Lung (tissue), 12 donors: Measurements from ENCODE around the gene SEPTIN5. TPM values are rescaled to one million over a fixed set of nuclear protein-coding genes. Genes with fewer than 3 reads are reported as not detected.

ENCODE experiments used
- ATAC-seq: fragments of 200-7000 bp; cut with Tn5 transposase; one replicate; pipeline ENCODE4 v1.9.1; 2020; ENCODE audit warnings: moderate number of reproducible peaks; ENCODE audit not compliant: insufficient read depth, low FRiP score
- DNase-seq, 3 donors: peaks; one replicate each; pipeline ENCODE4 v3.0.0-alpha.2; 2013 to 2017
- H3K27ac ChIP-seq, 2 donors: one replicate each; pipeline ENCODE4 v1.5.1; 2013; ENCODE audit warnings: mild to moderate bottlenecking in 2 of 2, moderate library complexity in 2 of 2, control low read depth in 1 of 2, inconsistent platforms in 1 of 2, low read depth in 1 of 2, low read length in 1 of 2
- H3K27me3 ChIP-seq, 3 donors: one replicate each; pipeline ENCODE4 v1.5.1; 2013; ENCODE audit warnings: low read length in 2 of 3; ENCODE audit not compliant: control insufficient read depth in 3 of 3, insufficient read depth in 3 of 3
- H3K36me3 ChIP-seq, 4 donors: one replicate each; pipeline ENCODE4 v1.5.1; 2013; ENCODE audit warnings: low read length in 4 of 4, mild to moderate bottlenecking in 1 of 4, moderate library complexity in 1 of 4; ENCODE audit not compliant: control insufficient read depth in 4 of 4, insufficient read depth in 4 of 4
- H3K4me1 ChIP-seq, 5 donors: one replicate each; pipeline ENCODE4 v1.5.1; 2013; ENCODE audit warnings: low read length in 5 of 5, mild to moderate bottlenecking in 2 of 5, moderate library complexity in 1 of 5; ENCODE audit not compliant: control insufficient read depth in 5 of 5, insufficient read depth in 5 of 5
- H3K4me3 ChIP-seq: one replicate; pipeline ENCODE4 v1.5.1; 2013; ENCODE audit warnings: mild to moderate bottlenecking, control low read depth, moderate library complexity
- H3K9ac ChIP-seq, 2 donors: one replicate each; pipeline ENCODE4 v1.5.1; 2013; ENCODE audit warnings: low read length in 2 of 2, control low read depth in 1 of 2; ENCODE audit not compliant: insufficient read depth in 1 of 2
- H3K9me3 ChIP-seq, 4 donors: one replicate each; pipeline ENCODE4 v1.5.1; 2013; ENCODE audit warnings: low read length in 3 of 4, mild to moderate bottlenecking in 1 of 4, moderate library complexity in 1 of 4; ENCODE audit not compliant: control insufficient read depth in 4 of 4, insufficient read depth in 3 of 4
- CTCF ChIP-seq: IDR thresholded peaks from 2 replicates; pipeline ENCODE4 v1.5.1; 2012; ENCODE audit warnings: mild to moderate bottlenecking; ENCODE audit errors: control extremely low read depth, extremely low read depth
- WGBS, 2 donors: extraction: QIAGEN DNeasy Blood & Tissue Kit; methylation state at CpG; one replicate each; pipeline ENCODE4 v1.1.7; 2013; 5-methylcytosine and 5-hydroxymethylcytosine counted together
- polyA plus RNA-seq, 2 donors: library from polyadenylated mRNA; stranded (reverse); fragments of 200-250 nt; gene quantifications; one replicate each; pipeline ENCODE4 v1.2.1, GENCODE V29; 2013
- total RNA-seq, 2 donors: library from RNA; depleted of rRNA in 1 of 2; stranded (reverse); fragments of >200 nt in 1 of 2; gene quantifications; one replicate each; pipeline ENCODE4 v1.2.1, GENCODE V29; 2014 to 2021
- donor health status: control.
- donor health status: control.
- donor health status: Bipolar disorder and iron deficiency.
- donor health status: healthy.
- donor health status: DM: yes; HTN: yes; CAD: no.

The SEPTIN5 gene
- total and polyA plus RNA-seq, 4 donors = 10.4 to 32.5 (median 14.2) TPM

DNA sequence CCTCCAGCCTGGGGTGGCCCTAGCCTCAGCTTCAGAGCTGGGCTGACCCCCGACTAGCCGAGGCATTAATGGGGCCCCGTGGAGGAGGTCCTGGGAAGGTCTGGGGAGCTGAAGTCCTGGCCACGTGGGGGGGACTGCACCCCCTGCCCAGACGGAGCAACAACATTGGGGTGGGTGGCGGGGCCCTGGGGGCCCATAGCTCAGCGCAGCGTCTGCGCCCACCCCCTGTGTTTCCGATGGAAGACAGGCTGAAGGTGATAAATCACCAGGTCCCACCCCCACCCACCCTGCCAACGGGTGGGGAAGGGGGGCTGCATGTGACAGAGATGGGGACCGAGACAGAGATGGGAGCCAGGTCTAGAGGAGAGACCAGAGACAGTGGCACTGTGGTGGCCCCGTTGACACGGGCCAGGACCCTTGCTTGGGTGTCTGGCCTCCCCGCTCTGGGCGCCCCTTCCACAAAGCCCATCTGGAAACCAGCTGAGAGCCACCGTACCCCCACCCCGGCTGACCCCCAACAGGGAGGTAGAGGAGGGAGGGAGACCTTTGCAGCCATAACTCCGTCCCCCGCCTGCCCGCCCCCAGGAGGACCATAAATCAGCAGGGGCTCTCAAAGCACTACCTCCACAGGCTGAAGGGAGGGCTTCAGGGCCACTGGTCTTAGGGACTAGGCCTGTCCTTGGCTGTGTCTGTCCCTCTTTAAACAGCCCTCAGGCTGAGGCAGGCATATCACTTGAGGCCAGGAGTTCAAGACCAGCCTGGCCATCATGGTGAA, 17.2 kb downstream of the SEPTIN5 start:
- no peak for TF ChIP-seq CTCF
- H3K4me3 ChIP-seq = no peak overlapping the region
- H3K9ac ChIP-seq = no peak overlapping the region
- peaks cover 0 to 13% (median 0%) of the 10 kb centered on the region in 5 donors for H3K4me1 ChIP-seq
- ATAC-seq (no peak), DNase-seq (no peak)
- H3K9me3 ChIP-seq = no peaks in the 10 kb centered on the region
- H3K27me3 ChIP-seq = peaks cover 0 to 2% (median 0%) of the 10 kb centered on the region in 3 donors
- 56 to 65% methylated on average over 21 of the region's 21 CpGs for WGBS, 2 donors
- no peak overlapping the region for H3K27ac ChIP-seq
- no peaks in the 10 kb centered on the region for H3K36me3 ChIP-seq

- no peak for TF ChIP-seq CTCF
- Histone ChIP-seq H3K27ac (no peak overlapping the region), H3K9me3 (no peaks in the 10 kb centered on the region), H3K9ac (no peak overlapping the region), H3K27me3 (no peaks in the 10 kb centered on the region), H3K4me1 (peaks cover 0 to 23% (median 0%) of the 10 kb centered on the region in 5 donors), H3K4me3 (no peak overlapping the region), H3K36me3 (no peaks in the 10 kb centered on the region)
- ATAC-seq = no peak
- no peak for DNase-seq
- 87 to 91% methylated on average over 10 of the region's 10 CpGs for WGBS, 2 donors
Measured at GRCh38 chr22:19732403-19733113, 18.3 kb downstream of the SEPTIN5 start.

GRCh38 chr22:19733755-19734154, 19.5 kb downstream of the SEPTIN5 start:
- no peak for DNase-seq
- peaks cover 0 to 31% (median 0%) of the 10 kb centered on the region in 5 donors for H3K4me1 ChIP-seq
- no peaks in the 10 kb centered on the region for H3K27me3 ChIP-seq

More at GRCh38 chr22:19733755-19734154, 19.5 kb downstream of the SEPTIN5 start:
- TF ChIP-seq CTCF = no peak
- Histone ChIP-seq H3K9ac (no peak overlapping the region), H3K27ac (no peak overlapping the region), H3K4me3 (no peak overlapping the region), H3K36me3 (no peaks in the 10 kb centered on the region), H3K9me3 (no peaks in the 10 kb centered on the region)
- WGBS, 2 donors = 74 to 78% methylated on average over 5 of the region's 5 CpGs
- ATAC-seq = no peak
